Measurements from ENCODE around the gene SPNS2.

DNA sequence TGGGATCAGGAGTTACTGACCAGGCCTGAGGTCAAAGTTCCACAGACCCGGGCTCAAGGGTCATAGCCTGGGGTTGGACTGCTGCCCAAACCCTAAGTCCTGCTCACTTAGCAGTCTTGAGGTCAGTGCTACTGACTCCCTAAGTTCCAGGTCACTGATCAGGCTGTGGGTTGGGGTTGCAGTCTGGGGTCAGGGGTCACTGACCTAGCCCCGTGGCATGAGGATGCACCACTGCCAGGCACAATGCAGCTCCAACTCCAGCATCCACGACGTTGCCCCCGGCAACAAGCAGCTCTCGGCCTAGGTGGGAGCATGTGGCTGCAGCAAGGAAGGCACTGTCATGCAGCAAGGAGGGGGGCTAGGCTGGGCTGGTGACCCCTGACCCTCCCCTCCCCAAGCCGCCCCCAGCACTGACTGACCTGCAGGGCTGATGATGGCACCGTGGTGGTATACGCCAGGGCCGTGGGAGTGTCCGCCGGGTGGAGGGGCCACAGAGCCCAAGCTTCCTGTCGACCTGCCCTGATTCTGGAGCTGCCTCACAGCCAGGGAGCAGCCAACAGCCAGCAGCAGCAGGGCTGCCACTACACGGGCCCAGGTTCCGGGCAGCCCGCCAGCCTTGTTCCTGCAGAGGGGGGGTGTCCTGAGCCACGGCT, 60.6 kb downstream of the SPNS2 start:
- no peak for TF ChIP-seq POLR2AphosphoS5 (IDR thresholded peaks at IDR 0.05; ENCODE audit: borderline replicate concordance, low read depth, low read length)
- no peak for TF ChIP-seq EZH2 (IDR thresholded peaks at IDR 0.05)
- no peak for TF ChIP-seq FOXP2 (optimal IDR thresholded peaks at IDR 0.05; ENCODE audit: control extremely low read depth, extremely low read length, insufficient read depth)

All from SK-N-MC (cell line).